H1 (cell line): ENCODE results near the gene ASIC2. TPM values are rescaled to one million over a fixed set of nuclear protein-coding genes. Genes with fewer than 3 reads are reported as not detected.

Source experiments
- CBX8 ChIP-seq: fragments of 300-800, 300-1000 bp; sonication (generic); IDR thresholded peaks from 2 replicates; pipeline ENCODE4 v1.7.1; 2016; ENCODE audit warnings: low read depth, low read length, borderline replicate concordance
- NRF1 ChIP-seq: IDR thresholded peaks from 2 replicates; pipeline ENCODE4 v1.6.1; 2011; ENCODE audit warnings: mild to moderate bottlenecking, low read depth, low read length, improper control_type of control experiment
- RAD21 ChIP-seq, 2 experiments: IDR thresholded peaks in 1 of 2; conservative IDR thresholded peaks in 1 of 2; 2 replicates each; pipeline ENCODE4 v1.6.1; 2011; ENCODE audit warnings: low read depth in 2 of 2, low read length in 2 of 2, improper control_type of control experiment in 1 of 2, inconsistent platforms in 1 of 2, mild to moderate bottlenecking in 1 of 2, moderate library complexity in 1 of 2
- polyA plus RNA-seq, 7 experiments: library from polyadenylated mRNA; depleted of rRNA in 3 of 7; stranded (reverse) in 5 of 7; unstranded in 2 of 7; fragments of >200 nt in 5 of 7; fragments of 200-250 nt in 2 of 7; gene quantifications; 1 replicate in 5 of 7; 2 replicates in 1 of 7; 4 replicates in 1 of 7; pipeline versions ENCODE4 v1.2.1 to v1.2.3, GENCODE V29; 2011 to 2013; ENCODE audit warnings: missing spikeins in 2 of 7, mixed read lengths in 2 of 7
- total RNA-seq: library from RNA; stranded (reverse); fragmentation: NEBNext Ultra II Directional; extraction: Animal tissue kit (Norgen Biotek cat#: 25700); gene quantifications from 2 replicates; pipeline ENCODE4 v1.2.1, GENCODE V29; 2021
- TF ChIP-seq, protein P1 (sequence below): fragments of 300-600 bp; sonication (generic); IDR thresholded peaks from 2 replicates; pipeline ENCODE4 v1.7.1; 2012; ENCODE audit warnings: low read length, moderate library complexity, mild to moderate bottlenecking, inconsistent platforms; ENCODE audit not compliant: insufficient replicate concordance

The ASIC2 gene
- total and polyA plus RNA-seq, 2 of the 8 experiments (the other 6 are each of a cell fraction or from before 2014, with no cell fraction given), result 0.86 to 1.2 TPM

DNA sequence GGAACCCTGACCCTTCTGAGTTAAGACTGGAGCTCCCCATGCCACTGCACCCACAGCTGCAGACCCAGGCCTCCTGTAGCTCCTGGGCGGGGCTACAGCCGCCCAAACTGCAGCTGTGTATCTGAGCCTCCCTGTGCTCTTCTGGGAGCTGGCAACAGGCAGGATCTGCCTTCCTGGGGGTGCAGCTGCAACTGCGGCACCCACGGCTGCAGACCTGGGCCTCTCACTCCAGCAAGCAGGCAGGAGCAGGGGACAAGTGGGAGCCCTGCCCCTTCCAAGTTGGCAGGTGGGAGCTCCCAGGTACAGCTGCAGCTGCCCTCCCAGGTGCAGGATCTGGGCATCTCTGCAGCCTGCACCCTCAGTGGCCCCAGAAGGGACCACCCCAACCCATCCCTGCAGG lies 259.9 kb downstream of the ASIC2 start (continued):
- TF ChIP-seq, protein P1, sequence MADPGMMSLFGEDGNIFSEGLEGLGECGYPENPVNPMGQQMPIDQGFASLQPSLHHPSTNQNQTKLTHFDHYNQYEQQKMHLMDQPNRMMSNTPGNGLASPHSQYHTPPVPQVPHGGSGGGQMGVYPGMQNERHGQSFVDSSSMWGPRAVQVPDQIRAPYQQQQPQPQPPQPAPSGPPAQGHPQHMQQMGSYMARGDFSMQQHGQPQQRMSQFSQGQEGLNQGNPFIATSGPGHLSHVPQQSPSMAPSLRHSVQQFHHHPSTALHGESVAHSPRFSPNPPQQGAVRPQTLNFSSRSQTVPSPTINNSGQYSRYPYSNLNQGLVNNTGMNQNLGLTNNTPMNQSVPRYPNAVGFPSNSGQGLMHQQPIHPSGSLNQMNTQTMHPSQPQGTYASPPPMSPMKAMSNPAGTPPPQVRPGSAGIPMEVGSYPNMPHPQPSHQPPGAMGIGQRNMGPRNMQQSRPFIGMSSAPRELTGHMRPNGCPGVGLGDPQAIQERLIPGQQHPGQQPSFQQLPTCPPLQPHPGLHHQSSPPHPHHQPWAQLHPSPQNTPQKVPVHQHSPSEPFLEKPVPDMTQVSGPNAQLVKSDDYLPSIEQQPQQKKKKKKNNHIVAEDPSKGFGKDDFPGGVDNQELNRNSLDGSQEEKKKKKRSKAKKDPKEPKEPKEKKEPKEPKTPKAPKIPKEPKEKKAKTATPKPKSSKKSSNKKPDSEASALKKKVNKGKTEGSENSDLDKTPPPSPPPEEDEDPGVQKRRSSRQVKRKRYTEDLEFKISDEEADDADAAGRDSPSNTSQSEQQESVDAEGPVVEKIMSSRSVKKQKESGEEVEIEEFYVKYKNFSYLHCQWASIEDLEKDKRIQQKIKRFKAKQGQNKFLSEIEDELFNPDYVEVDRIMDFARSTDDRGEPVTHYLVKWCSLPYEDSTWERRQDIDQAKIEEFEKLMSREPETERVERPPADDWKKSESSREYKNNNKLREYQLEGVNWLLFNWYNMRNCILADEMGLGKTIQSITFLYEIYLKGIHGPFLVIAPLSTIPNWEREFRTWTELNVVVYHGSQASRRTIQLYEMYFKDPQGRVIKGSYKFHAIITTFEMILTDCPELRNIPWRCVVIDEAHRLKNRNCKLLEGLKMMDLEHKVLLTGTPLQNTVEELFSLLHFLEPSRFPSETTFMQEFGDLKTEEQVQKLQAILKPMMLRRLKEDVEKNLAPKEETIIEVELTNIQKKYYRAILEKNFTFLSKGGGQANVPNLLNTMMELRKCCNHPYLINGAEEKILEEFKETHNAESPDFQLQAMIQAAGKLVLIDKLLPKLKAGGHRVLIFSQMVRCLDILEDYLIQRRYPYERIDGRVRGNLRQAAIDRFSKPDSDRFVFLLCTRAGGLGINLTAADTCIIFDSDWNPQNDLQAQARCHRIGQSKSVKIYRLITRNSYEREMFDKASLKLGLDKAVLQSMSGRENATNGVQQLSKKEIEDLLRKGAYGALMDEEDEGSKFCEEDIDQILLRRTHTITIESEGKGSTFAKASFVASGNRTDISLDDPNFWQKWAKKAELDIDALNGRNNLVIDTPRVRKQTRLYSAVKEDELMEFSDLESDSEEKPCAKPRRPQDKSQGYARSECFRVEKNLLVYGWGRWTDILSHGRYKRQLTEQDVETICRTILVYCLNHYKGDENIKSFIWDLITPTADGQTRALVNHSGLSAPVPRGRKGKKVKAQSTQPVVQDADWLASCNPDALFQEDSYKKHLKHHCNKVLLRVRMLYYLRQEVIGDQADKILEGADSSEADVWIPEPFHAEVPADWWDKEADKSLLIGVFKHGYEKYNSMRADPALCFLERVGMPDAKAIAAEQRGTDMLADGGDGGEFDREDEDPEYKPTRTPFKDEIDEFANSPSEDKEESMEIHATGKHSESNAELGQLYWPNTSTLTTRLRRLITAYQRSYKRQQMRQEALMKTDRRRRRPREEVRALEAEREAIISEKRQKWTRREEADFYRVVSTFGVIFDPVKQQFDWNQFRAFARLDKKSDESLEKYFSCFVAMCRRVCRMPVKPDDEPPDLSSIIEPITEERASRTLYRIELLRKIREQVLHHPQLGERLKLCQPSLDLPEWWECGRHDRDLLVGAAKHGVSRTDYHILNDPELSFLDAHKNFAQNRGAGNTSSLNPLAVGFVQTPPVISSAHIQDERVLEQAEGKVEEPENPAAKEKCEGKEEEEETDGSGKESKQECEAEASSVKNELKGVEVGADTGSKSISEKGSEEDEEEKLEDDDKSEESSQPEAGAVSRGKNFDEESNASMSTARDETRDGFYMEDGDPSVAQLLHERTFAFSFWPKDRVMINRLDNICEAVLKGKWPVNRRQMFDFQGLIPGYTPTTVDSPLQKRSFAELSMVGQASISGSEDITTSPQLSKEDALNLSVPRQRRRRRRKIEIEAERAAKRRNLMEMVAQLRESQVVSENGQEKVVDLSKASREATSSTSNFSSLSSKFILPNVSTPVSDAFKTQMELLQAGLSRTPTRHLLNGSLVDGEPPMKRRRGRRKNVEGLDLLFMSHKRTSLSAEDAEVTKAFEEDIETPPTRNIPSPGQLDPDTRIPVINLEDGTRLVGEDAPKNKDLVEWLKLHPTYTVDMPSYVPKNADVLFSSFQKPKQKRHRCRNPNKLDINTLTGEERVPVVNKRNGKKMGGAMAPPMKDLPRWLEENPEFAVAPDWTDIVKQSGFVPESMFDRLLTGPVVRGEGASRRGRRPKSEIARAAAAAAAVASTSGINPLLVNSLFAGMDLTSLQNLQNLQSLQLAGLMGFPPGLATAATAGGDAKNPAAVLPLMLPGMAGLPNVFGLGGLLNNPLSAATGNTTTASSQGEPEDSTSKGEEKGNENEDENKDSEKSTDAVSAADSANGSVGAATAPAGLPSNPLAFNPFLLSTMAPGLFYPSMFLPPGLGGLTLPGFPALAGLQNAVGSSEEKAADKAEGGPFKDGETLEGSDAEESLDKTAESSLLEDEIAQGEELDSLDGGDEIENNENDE, result no peak
- TF ChIP-seq NRF1, result no peak
- TF ChIP-seq CBX8, result no peak
- no peak for TF ChIP-seq RAD21 (IDR thresholded peaks at IDR 0.05 in 1 of 2, conservative IDR thresholded peaks at IDR 0.05 in 1 of 2; ENCODE audit: low read depth in 2 of 2, low read length in 2 of 2)
